Fibroblast of mammary gland (primary cell): ENCODE data around the gene TMEM88.

Experiments
- DNase-seq: peaks from one replicate; pipeline ENCODE4 v3.0.0-alpha.2; 2010; ENCODE audit warnings: low read depth
- H3K4me3 ChIP-seq: 2 replicates; pipeline ENCODE4 v1.5.1; 2011; ENCODE audit warnings: low read depth, mild to moderate bottlenecking, low read length, moderate library complexity; ENCODE audit not compliant: control insufficient read depth
- TF ChIP-seq, protein P1 (sequence below): conservative IDR thresholded peaks from 2 replicates; pipeline ENCODE4 v1.5.1; 2011; ENCODE audit warnings: low read depth, low read length, inconsistent platforms; ENCODE audit not compliant: control insufficient read depth, insufficient read depth

Gene TMEM88

GRCh38 chr17:7816926-7817642 lies 37.8 kb upstream of the TMEM88 start:
- TF ChIP-seq, protein P1, sequence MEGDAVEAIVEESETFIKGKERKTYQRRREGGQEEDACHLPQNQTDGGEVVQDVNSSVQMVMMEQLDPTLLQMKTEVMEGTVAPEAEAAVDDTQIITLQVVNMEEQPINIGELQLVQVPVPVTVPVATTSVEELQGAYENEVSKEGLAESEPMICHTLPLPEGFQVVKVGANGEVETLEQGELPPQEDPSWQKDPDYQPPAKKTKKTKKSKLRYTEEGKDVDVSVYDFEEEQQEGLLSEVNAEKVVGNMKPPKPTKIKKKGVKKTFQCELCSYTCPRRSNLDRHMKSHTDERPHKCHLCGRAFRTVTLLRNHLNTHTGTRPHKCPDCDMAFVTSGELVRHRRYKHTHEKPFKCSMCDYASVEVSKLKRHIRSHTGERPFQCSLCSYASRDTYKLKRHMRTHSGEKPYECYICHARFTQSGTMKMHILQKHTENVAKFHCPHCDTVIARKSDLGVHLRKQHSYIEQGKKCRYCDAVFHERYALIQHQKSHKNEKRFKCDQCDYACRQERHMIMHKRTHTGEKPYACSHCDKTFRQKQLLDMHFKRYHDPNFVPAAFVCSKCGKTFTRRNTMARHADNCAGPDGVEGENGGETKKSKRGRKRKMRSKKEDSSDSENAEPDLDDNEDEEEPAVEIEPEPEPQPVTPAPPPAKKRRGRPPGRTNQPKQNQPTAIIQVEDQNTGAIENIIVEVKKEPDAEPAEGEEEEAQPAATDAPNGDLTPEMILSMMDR = no peak
- H3K4me3 ChIP-seq = no peak overlapping the region

DNA sequence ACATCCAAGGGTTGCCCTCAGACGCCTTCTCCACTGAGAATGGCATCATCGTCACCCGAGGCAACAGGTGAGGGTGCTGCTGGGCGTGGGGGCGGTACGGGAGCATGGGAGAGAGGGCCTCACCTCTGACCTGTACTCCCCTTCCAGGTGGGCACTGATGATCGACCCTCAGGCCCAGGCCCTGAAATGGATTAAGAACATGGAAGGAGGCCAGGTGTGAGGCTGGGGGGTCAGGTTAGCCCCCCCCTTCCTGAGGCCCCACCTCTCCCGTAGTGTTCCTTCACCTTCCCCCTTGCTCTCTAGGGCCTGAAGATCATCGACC lies 37.3 kb upstream of the TMEM88 start:
- no peak for DNase-seq
- TF ChIP-seq, protein P1 = no peak
- H3K4me3 ChIP-seq = no peak overlapping the region

More at GRCh38 chr17:7816926-7817642, 37.8 kb upstream of the TMEM88 start:
- no peak for DNase-seq

- H3K4me3 ChIP-seq = no peak overlapping the region
- TF ChIP-seq, protein P1 = no peak
- DNase-seq = no peak
These were observed 36.8 kb upstream of the TMEM88 start for GRCh38 chr17:7818026-7818425.

GRCh38 chr17:7818746-7819645 lies 35.9 kb upstream of the TMEM88 start:
- no peak overlapping the region for H3K4me3 ChIP-seq
- TF ChIP-seq, protein P1 = no peak
- no peak for DNase-seq

- H3K4me3 ChIP-seq = no peak overlapping the region
- DNase-seq = no peak
- TF ChIP-seq, protein P1 = no peak
These were observed 34.6 kb upstream of the TMEM88 start for GRCh38 chr17:7820231-7820630.

- no peak overlapping the region for H3K4me3 ChIP-seq
- TF ChIP-seq, protein P1 = no peak
- DNase-seq = no peak
These were observed 32.7 kb upstream of the TMEM88 start for GRCh38 chr17:7822126-7822525.
